ENCODE measurements around the gene SYNM. TPM values are rescaled to one million over a fixed set of nuclear protein-coding genes. Genes with fewer than 3 reads are reported as not detected.

Gene SYNM
- polyA plus RNA-seq, 1 donor from 2014 or later: 5.7 TPM

GRCh38 chr15:99170476-99171065, 65.7 kb downstream of the SYNM start:
- Histone ChIP-seq H3K36me3 (ENCODE audit: insufficient read depth, low read length) (no peaks in the 10 kb centered on the region), H3K79me2 (replicated peaks; ENCODE audit: insufficient read depth, low read length) (no peaks in the 10 kb centered on the region), H3K4me3 (ENCODE audit: low read length) (no peak overlapping the region), H4K20me1 (ENCODE audit: insufficient read depth) (no peaks in the 10 kb centered on the region), H3K9me2 (ENCODE audit: insufficient read depth, low read length) (no peaks in the 10 kb centered on the region), H3K27ac (ENCODE audit: low read length) (no peak overlapping the region), H3F3A (ENCODE audit: insufficient read depth, low read length, poor library complexity, severe bottlenecking) (no peaks in the 10 kb centered on the region), H3K4me2 (ENCODE audit: low read length) (no peak overlapping the region), H2AFZ (ENCODE audit: low read depth, low read length) (no peak overlapping the region), H3K27me3 (ENCODE audit: insufficient read depth, low read depth, low read length) (no peaks in the 10 kb centered on the region), H3K9me3 (ENCODE audit: low read length) (no peaks in the 10 kb centered on the region), H3K9ac (ENCODE audit: low read length) (no peak overlapping the region)
- TF ChIP-seq POLR2AphosphoS5 (IDR thresholded peaks at IDR 0.05) (no peak), CTCF (IDR thresholded peaks at IDR 0.05; ENCODE audit: poor library complexity, severe bottlenecking) (no peak), SMC3 (conservative IDR thresholded peaks at IDR 0.05; ENCODE audit: poor library complexity) (no peak), RAD21 (conservative IDR thresholded peaks at IDR 0.05) (no peak), EP300 (conservative IDR thresholded peaks at IDR 0.05; ENCODE audit: poor library complexity, severe bottlenecking) (no peak), TAF1 (IDR thresholded peaks at IDR 0.05; ENCODE audit: low read depth) (no peak), REST (IDR thresholded peaks at IDR 0.05; ENCODE audit: borderline replicate concordance) (no peak), MXI1 (conservative IDR thresholded peaks at IDR 0.05; ENCODE audit: poor library complexity, severe bottlenecking) (no peak), EZH2 (IDR thresholded peaks at IDR 0.05; ENCODE audit: borderline replicate concordance, insufficient read depth, low read length, poor library complexity, severe bottlenecking) (no peak)

GRCh38 chr15:99172171-99172570, 67.3 kb downstream of the SYNM start:
- H3K9me2 ChIP-seq (ENCODE audit: insufficient read depth, low read length): no peaks in the 10 kb centered on the region
- no peak for TF ChIP-seq EP300 (conservative IDR thresholded peaks at IDR 0.05; ENCODE audit: poor library complexity, severe bottlenecking)
- TF ChIP-seq EZH2 (IDR thresholded peaks at IDR 0.05; ENCODE audit: borderline replicate concordance, insufficient read depth, low read length, poor library complexity, severe bottlenecking): no peak
- no peak for TF ChIP-seq MXI1 (conservative IDR thresholded peaks at IDR 0.05; ENCODE audit: poor library complexity, severe bottlenecking)
- no peak for TF ChIP-seq SMC3 (conservative IDR thresholded peaks at IDR 0.05; ENCODE audit: poor library complexity)
- TF ChIP-seq CTCF (IDR thresholded peaks at IDR 0.05; ENCODE audit: poor library complexity, severe bottlenecking): no peak
- no peak for TF ChIP-seq RAD21 (conservative IDR thresholded peaks at IDR 0.05)
- TF ChIP-seq TAF1 (IDR thresholded peaks at IDR 0.05; ENCODE audit: low read depth): no peak
- TF ChIP-seq POLR2AphosphoS5 (IDR thresholded peaks at IDR 0.05): no peak
- no peak for TF ChIP-seq REST (IDR thresholded peaks at IDR 0.05; ENCODE audit: borderline replicate concordance)

More at GRCh38 chr15:99172171-99172570, 67.3 kb downstream of the SYNM start:
- Histone ChIP-seq H3K27ac (ENCODE audit: low read length) (no peak overlapping the region), H3K4me2 (ENCODE audit: low read length) (no peak overlapping the region), H3K27me3 (ENCODE audit: insufficient read depth, low read depth, low read length) (no peaks in the 10 kb centered on the region), H3K4me3 (ENCODE audit: low read length) (no peak overlapping the region), H3F3A (ENCODE audit: insufficient read depth, low read length, poor library complexity, severe bottlenecking) (no peaks in the 10 kb centered on the region), H3K9me3 (ENCODE audit: low read length) (no peaks in the 10 kb centered on the region), H3K9ac (ENCODE audit: low read length) (no peak overlapping the region), H3K36me3 (ENCODE audit: insufficient read depth, low read length) (no peaks in the 10 kb centered on the region), H3K79me2 (replicated peaks; ENCODE audit: insufficient read depth, low read length) (no peaks in the 10 kb centered on the region), H4K20me1 (ENCODE audit: insufficient read depth) (no peaks in the 10 kb centered on the region), H2AFZ (ENCODE audit: low read depth, low read length) (no peak overlapping the region)
